ENCODE data around the gene KCNH2. TPM values are rescaled to one million over a fixed set of nuclear protein-coding genes. Genes with fewer than 3 reads are reported as not detected.
A peak's percentile ranks its signal among the peaks of the same experiment; 100 is the strongest.

KCNH2 gene
- total RNA-seq, 1 experiment from 2014 or later, result 16.2 TPM

- Mint-ChIP-seq H3K27ac (no peak overlapping the region), H3K4me3 (no peak overlapping the region), H3K36me3 (no peaks in the 10 kb centered on the region), H3K4me1 (peaks cover 32% of the 10 kb centered on the region), H3K27me3 (ENCODE audit: low read depth) (no peaks in the 10 kb centered on the region), H3K9me3 (no peaks in the 10 kb centered on the region)
- CTCF ChIA-PET, result interaction anchor here (0.6 to 6.2 kb wide), 30 partner anchors 10 to 279 kb away, joined by 3 to 118 read pairs (median 5); partner anchors contain the start of gene ABCB8
- DNase-seq (ENCODE audit: low spot score) (no peak), ATAC-seq (no peak)
- TF ChIP-seq ZBTB21 (CRISPR knock-in tag; IDR thresholded peaks at IDR 0.05; ENCODE audit: borderline replicate concordance) (no peak), STAT6 (CRISPR knock-in tag; conservative IDR thresholded peaks at IDR 0.05; ENCODE audit: low read depth) (no peak), NR1H2 (CRISPR knock-in tag; IDR thresholded peaks at IDR 0.05) (no peak), NR3C1 (CRISPR knock-in tag; conservative IDR thresholded peaks at IDR 0.05; ENCODE audit: low read depth) (no peak), HMGA2 (CRISPR knock-in tag; IDR thresholded peaks at IDR 0.05) (no peak), ZNF263 (CRISPR knock-in tag; IDR thresholded peaks at IDR 0.05; ENCODE audit: low read depth) (no peak), ZNF232 (CRISPR knock-in tag; IDR thresholded peaks at IDR 0.05) (no peak), NFE2L1 (CRISPR knock-in tag; IDR thresholded peaks at IDR 0.05) (no peak), FOXP4 (CRISPR knock-in tag; IDR thresholded peaks at IDR 0.05) (no peak), ZNF423 (CRISPR knock-in tag; IDR thresholded peaks at IDR 0.05) (no peak), FOXP1 (CRISPR knock-in tag; IDR thresholded peaks at IDR 0.05; ENCODE audit: borderline replicate concordance) (no peak), ZNF416 (CRISPR knock-in tag; IDR thresholded peaks at IDR 0.05) (no peak), RELA (CRISPR knock-in tag; IDR thresholded peaks at IDR 0.05; ENCODE audit: borderline replicate concordance) (no peak)
- POLR2A ChIA-PET, result interaction anchor here (1.0 kb wide), 1 partner anchor 14 kb away, joined by 3 read pairs; no protein-coding TSS in a partner anchor
These were observed 12.8 kb downstream of the KCNH2 start for GRCh38 chr7:150965273-150965830.

- CTCF ChIA-PET, result interaction anchor here (0.6 to 6.2 kb wide), 25 partner anchors 10 to 280 kb away, joined by 3 to 118 read pairs (median 5); partner anchors contain the start of gene ABCB8
- TF ChIP-seq RORB (CRISPR knock-in tag; IDR thresholded peaks at IDR 0.05) (no peak), TP53 (CRISPR knock-in tag; IDR thresholded peaks at IDR 0.05) (no peak), JAZF1 (CRISPR knock-in tag; IDR thresholded peaks at IDR 0.05) (no peak), RELA (CRISPR knock-in tag; IDR thresholded peaks at IDR 0.05; ENCODE audit: borderline replicate concordance) (no peak), JUN (CRISPR knock-in tag; IDR thresholded peaks at IDR 0.05) (no peak), ZBTB21 (CRISPR knock-in tag; IDR thresholded peaks at IDR 0.05; ENCODE audit: borderline replicate concordance) (no peak), ZNF121 (CRISPR knock-in tag; IDR thresholded peaks at IDR 0.05) (no peak), ERG (CRISPR knock-in tag; IDR thresholded peaks at IDR 0.05) (no peak), ZNF396 (CRISPR knock-in tag; IDR thresholded peaks at IDR 0.05; ENCODE audit: borderline replicate concordance) (no peak), NR3C1 (CRISPR knock-in tag; conservative IDR thresholded peaks at IDR 0.05; ENCODE audit: low read depth) (no peak), IRF2 (CRISPR knock-in tag; IDR thresholded peaks at IDR 0.05; ENCODE audit: borderline replicate concordance, low read depth) (no peak), PREB (CRISPR knock-in tag; IDR thresholded peaks at IDR 0.05; ENCODE audit: borderline replicate concordance) (no peak), NR2C2 (CRISPR knock-in tag; IDR thresholded peaks at IDR 0.05) (no peak), NFATC4 (CRISPR knock-in tag; IDR thresholded peaks at IDR 0.05) (no peak), SOX15 (CRISPR knock-in tag; IDR thresholded peaks at IDR 0.05) (no peak), ZNF416 (CRISPR knock-in tag; IDR thresholded peaks at IDR 0.05) (no peak), ATF2 (CRISPR knock-in tag; IDR thresholded peaks at IDR 0.05; ENCODE audit: borderline replicate concordance, low read depth) (no peak), MLX (CRISPR knock-in tag; IDR thresholded peaks at IDR 0.05) (no peak)
These were observed 13.5 kb downstream of the KCNH2 start for GRCh38 chr7:150964593-150965111.

More at GRCh38 chr7:150964593-150965111, 13.5 kb downstream of the KCNH2 start:
- Mint-ChIP-seq H3K36me3 (no peaks in the 10 kb centered on the region), H3K9me3 (no peaks in the 10 kb centered on the region), H3K27me3 (ENCODE audit: low read depth) (no peaks in the 10 kb centered on the region), H3K4me1 (peaks cover 26% of the 10 kb centered on the region), H3K4me3 (no peak overlapping the region), H3K27ac (no peak overlapping the region)
- POLR2A ChIA-PET, result interaction anchor here (1.0 kb wide), 1 partner anchor 14 kb away, joined by 3 read pairs; no protein-coding TSS in a partner anchor
- ATAC-seq (peak; percentile 47), DNase-seq (ENCODE audit: low spot score) (peak; percentile 55)

Data from WTC11 (cell line).